HG03066 (cell line): Measurements from ENCODE around the gene IFNA7.
A peak's percentile ranks its signal among the peaks of the same experiment; 100 is the strongest.
"Not testable (repeated sequence)": the region's sequence is repeated elsewhere in the genome, so short reads cannot be mapped to it uniquely, and the experiment has no call there.

Experiments used
- ATAC-seq: cut with Tn5 transposase; IDR thresholded peaks from one replicate; pipeline ENCODE4 v1.9.1; 2021; ENCODE audit warnings: low read depth; ENCODE audit not compliant: unreplicated experiment

The IFNA7 gene

GRCh38 chr9:21202105-21202504 lies at the start of gene IFNA7:
IFNA7 (minus strand) TSS chr9:21202205; CDS start chr9:21202165, 40 bp downstream.
- ATAC-seq, result not testable (repeated sequence)

GRCh38 chr9:21251638-21252037 lies 49.6 kb upstream of the IFNA7 start:
- no peak for ATAC-seq

- ATAC-seq, result no peak
These were observed 49.2 kb upstream of the IFNA7 start for GRCh38 chr9:21251190-21251589.

- ATAC-seq, result no peak
These were observed 42.8 kb upstream of the IFNA7 start for GRCh38 chr9:21244836-21245235.

- ATAC-seq, result no peak
These were observed 37.9 kb upstream of the IFNA7 start, which contains the start of gene IFNA14 for GRCh38 chr9:21239911-21240310. IFNA14 (minus strand) TSS chr9:21240005; CDS start chr9:21239935, 70 bp downstream.

- ATAC-seq, result not testable (repeated sequence)
These were observed 34.3 kb upstream of the IFNA7 start for GRCh38 chr9:21236360-21236714.

GRCh38 chr9:21235468-21236359 lies 33.7 kb upstream of the IFNA7 start:
- peak; percentile 68 for ATAC-seq

GRCh38 chr9:21234153-21234687 lies 32.2 kb upstream of the IFNA7 start:
- no peak for ATAC-seq

GRCh38 chr9:21233258-21233657 lies 31.3 kb upstream of the IFNA7 start:
- no peak for ATAC-seq

- ATAC-seq, result no peak
These were observed 26.1 kb upstream of the IFNA7 start, which contains the start of gene IFNA17 for GRCh38 chr9:21228122-21228521. IFNA17 (minus strand) TSS chr9:21228222; CDS start chr9:21228173, 49 bp downstream.

GRCh38 chr9:21217211-21217610 lies 15.2 kb upstream of the IFNA7 start, which contains the start of gene IFNA16:
IFNA16 (minus strand) TSS chr9:21217311; CDS start chr9:21217305, 6 bp downstream.
- ATAC-seq, result not testable (repeated sequence)

- ATAC-seq, result peak; percentile 57
These were observed 11.7 kb upstream of the IFNA7 start for GRCh38 chr9:21213411-21214326.

GRCh38 chr9:21212160-21212559 lies 10.2 kb upstream of the IFNA7 start:
- ATAC-seq, result not testable (repeated sequence)

GRCh38 chr9:21210782-21211181 lies 8.8 kb upstream of the IFNA7 start:
- not testable (repeated sequence) for ATAC-seq

GRCh38 chr9:21210311-21210710 lies 8.3 kb upstream of the IFNA7 start:
- no peak for ATAC-seq

GRCh38 chr9:21207043-21207442 lies 5.0 kb upstream of the IFNA7 start, which contains the start of gene IFNA10:
IFNA10 (minus strand) TSS chr9:21207143; CDS start chr9:21207097, 46 bp downstream.
- not testable (repeated sequence) for ATAC-seq

GRCh38 chr9:21205204-21205603 lies 3.2 kb upstream of the IFNA7 start:
- no peak for ATAC-seq

GRCh38 chr9:21194867-21195776 lies 6.9 kb downstream of the IFNA7 start:
- ATAC-seq, result peak; percentile 97

GRCh38 chr9:21187487-21187886 lies 14.5 kb downstream of the IFNA7 start, which contains the start of gene IFNA4:
IFNA4 (minus strand) TSS chr9:21187587; CDS start chr9:21187531, 56 bp downstream.
- not testable (repeated sequence) for ATAC-seq
